Measurements from ENCODE around the gene PKP4.

DNA sequence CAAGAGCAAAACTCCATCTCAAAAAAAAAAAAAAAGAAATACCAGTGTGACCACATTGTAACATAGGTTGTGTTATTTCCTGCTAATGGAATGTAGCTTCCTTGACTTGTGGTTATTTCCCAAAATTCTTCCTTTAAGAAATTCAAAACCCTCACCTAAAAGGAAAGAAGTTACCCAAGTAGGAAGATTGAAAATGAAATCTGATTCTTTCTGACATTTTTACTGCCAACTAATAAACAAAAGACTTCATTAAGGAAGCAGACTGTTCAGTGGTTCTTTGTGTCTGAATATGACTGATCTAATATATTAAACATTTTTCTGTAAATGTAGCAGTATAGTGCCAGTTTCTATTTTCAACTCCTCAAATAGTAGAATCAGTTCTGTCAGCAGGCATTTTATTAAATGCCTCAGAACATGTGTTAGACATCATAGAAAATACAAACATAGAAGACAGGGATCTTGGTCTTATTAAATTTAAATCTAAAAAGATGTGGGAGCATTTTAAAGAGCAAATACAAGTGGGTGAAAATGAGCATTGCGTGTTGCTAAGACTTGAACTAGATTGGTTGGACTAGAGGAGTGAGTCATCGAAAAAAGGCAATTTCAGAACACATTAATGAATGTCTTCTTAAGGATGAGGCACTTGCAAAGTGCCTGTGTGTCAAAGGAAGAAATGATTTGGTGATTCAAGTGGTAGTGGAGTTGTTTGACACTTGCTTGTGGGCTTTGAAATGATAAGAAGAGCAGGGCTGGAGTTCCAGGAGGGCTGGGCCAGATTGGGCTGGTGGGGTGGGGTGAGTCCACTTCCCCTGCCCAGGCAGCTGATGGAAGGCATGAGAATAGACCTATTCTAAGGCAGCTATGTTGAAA is 53.4 kb downstream of the PKP4 start:
- TF ChIP-seq, protein P1, sequence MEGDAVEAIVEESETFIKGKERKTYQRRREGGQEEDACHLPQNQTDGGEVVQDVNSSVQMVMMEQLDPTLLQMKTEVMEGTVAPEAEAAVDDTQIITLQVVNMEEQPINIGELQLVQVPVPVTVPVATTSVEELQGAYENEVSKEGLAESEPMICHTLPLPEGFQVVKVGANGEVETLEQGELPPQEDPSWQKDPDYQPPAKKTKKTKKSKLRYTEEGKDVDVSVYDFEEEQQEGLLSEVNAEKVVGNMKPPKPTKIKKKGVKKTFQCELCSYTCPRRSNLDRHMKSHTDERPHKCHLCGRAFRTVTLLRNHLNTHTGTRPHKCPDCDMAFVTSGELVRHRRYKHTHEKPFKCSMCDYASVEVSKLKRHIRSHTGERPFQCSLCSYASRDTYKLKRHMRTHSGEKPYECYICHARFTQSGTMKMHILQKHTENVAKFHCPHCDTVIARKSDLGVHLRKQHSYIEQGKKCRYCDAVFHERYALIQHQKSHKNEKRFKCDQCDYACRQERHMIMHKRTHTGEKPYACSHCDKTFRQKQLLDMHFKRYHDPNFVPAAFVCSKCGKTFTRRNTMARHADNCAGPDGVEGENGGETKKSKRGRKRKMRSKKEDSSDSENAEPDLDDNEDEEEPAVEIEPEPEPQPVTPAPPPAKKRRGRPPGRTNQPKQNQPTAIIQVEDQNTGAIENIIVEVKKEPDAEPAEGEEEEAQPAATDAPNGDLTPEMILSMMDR (conservative IDR thresholded peaks at IDR 0.05 in 1 of 2, IDR thresholded peaks at IDR 0.05 in 1 of 2; ENCODE audit: low read depth in 1 of 2, low read length in 2 of 2) = no peak
- no peak for TF ChIP-seq EZH2 (IDR thresholded peaks at IDR 0.05; ENCODE audit: low read length, missing control alignments)
